Stimulated activated CD8-positive, alpha-beta memory T cell treated with anti-CD3 and anti-CD28 coated beads, Interleukin-15, amount 100 ng/mL, for 48 hours (primary cell): Measurements from ENCODE around the gene ATP9A.
"Not testable (repeated sequence)": the region's sequence is repeated elsewhere in the genome, so short reads cannot be mapped to it uniquely, and the experiment has no call there.

Source experiments
- DNase-seq, 2 donors: peaks; one replicate each; pipeline ENCODE4 v3.0.0-alpha.2; 2020; ENCODE audit warnings: low read depth in 2 of 2

The ATP9A gene

DNA sequence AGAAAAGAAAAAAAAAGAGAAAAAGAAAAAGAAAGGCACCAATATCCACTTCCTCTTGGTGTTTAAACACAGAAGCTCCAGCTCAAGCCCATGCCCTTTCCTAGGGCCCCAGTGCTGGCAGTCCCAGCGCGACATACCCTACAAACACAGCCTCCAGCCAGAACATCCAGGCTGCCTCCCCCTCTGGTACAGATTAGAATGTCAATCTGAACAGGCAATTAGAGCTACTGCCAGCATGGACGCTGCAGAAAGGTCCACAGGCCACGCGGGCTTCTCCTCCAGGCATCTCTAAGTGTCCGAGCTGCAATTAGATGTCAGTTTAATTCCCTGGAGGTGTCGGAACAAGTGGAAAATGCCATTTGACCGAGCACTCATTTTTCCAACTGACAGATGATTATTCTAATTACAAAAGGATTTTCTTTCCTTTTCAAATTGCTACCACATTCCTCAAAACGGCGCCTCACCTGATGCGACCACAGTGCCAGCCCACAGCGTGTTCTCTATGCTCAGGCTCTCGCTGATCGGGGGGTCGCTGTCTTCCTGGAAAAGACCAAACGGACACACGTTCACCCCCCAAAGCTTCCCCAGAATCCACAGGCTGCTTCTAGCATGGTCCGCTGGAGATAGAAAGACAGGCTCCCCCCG lies 79.5 kb downstream of the ATP9A start:
- no peak for DNase-seq

DNA sequence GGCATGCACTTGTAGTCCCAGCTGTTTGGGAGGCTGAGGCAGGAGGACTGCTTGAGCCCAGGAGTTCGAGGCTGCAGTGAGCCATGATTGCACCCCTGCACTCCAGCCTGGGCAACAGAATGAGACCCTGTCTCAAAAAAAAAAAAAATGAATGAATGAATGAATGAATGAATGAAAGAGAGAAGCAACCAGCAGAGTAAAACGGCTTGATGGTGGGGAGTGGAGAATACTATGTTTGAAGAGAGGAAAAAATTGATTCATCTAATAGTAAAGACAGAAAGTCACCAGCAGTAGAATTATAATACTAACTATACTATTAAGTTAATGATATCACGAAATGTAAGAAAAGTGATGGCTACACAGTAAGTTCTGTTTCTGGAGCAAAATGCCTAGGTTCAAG lies 80.6 kb downstream of the ATP9A start:
- no peak for DNase-seq

DNA sequence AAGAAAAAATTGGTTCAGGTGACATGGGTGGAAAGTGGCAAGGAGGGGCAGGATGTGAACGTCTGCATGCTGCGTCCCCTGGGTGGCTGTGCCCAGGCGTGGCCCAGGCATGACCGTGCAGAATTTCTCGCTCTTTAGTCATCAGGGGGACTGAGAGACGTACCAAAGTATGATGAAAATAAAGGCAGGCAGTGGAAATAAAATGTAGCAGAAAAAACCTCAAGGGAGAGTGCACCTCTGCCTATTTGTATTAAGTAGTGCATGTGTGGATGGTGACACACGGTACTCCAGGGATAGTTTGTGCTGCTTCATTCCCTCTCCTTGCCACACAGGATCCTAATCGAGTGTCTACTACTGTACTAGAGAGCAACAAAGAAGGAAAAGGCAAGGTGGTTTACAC lies 81.1 kb downstream of the ATP9A start:
- no peak for DNase-seq

DNA sequence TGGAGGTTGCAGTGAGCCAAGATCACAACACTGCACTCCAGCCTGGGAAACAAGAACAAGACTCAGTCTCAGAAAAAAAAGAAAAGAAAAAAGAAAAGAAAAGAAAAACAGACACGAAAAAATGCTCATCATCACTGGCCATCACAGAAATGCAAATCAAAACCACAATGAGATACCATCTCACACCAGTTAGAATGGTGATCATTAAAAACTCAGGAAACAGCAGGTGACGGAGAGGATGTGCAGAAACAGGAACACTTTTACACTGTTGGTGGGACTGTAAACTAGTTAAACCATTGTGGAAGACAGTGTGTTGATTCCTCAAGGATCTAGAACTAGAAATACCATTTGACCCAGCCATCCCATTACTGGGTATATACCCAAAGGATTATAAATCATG lies 82.7 kb downstream of the ATP9A start:
- DNase-seq = not testable (repeated sequence)

DNA sequence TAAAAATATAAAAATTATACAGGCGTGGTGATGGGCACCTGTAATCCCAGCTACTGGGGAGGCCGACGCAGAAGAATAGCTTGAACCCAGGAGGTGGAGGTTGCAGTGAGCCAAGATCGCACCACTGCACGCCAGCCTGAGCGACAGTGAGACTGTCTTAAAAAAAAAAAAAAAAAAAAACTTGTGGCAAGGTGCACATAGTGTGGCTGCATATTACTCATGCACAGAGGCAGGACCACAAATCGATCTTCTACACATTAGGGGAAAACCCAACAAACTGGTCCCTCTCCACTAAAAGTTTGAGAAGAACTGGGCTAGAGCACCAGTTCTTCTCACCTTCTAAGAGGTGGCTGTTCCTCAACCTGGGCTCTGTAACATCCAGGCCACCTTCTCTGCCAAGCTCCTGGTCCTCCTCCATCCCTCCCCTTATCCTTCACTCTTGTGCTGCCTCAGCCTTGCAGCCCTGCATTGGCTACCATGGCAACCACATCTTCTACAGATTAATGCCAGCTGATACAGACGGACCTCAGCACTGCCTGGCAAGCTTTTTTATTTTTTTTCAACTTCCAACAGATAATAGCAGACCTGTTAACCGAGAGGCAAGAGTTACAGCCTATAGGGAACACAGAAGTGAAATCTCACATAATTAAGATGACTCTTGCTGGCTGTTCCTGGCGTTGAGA lies 88.0 kb downstream of the ATP9A start:
- no peak for DNase-seq

DNA sequence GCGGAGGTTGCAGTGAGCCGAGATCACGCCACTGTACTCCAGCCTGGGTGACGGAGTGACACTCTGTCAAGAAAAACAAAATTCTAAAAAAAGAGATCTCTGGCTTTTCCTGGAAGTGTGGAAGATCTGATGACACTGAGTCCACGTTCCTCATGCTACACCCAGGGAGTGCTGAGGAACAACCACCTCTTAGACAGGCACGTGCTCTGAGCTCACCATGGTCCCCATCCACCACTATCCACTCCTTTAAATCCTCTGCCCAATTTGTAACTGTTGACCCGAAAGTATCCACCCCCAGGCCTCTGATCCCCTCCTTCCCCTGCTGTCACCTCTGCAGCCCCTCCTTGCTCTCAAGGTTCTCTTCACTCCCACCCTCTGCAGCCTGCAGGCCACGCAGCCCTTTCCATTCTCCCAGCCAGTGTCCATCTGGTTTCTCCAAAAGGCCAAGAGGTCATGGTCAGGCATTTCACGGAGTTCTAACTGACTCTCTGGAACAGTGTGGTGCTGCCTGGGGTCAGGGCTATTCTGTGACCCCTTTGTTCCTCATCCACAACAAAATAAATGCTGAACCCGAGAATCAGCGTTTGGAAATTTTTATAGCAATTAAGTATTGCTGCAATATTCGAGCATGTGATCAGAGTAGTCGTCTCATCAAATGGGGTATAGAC lies 88.8 kb downstream of the ATP9A start:
- no peak for DNase-seq

DNA sequence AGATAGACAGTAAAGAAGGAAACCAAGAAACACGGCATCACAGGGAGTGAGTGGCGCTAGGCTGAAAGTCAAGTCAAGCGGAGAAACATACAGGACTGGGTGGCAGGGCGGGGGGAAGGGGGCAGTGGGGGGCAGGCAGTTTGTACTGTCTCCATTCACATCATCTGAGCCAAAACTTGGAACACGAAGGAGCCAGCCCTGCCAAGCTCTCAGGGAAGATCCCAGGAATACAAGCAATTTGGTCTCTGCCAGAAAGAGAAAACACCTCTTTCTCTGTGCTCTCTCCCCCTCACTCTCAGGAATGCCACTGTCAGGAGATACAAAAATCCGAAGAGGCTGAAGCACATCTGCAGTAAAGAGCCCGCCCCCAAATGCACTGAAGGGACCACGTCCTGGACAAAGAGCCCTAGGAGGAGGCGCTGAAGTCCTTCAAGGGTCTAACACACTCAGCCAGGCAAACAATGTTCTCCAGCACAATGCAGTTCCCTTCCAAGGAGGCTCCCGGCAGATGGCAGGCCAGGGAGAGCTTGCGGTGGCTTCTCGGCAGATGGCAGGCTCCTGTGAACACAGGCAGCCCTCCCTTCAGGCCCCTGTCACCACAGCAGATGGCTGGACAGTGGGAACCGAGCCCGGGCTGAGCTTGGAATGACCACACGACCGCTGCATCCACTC lies 90.0 kb downstream of the ATP9A start:
- DNase-seq = no peak

DNA sequence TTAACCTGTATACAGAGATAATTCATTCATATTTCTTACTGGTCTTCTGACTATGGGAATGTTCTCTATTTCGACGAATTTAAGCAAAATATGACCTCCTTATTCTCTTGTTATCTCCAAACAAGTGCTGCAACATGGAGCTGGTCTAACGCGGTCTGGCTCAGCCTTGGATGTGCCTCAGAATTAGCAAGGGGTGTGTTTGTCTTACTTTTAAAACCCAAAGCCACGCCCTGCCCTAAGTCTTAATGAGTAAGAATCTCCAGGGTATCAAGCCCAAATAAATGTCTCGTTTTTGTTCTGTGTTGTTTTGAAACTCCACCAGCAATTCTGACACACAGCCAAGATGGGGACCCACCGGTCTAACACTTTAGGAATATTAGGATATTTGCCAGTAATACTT lies 99.2 kb downstream of the ATP9A start:
- no peak for DNase-seq

DNA sequence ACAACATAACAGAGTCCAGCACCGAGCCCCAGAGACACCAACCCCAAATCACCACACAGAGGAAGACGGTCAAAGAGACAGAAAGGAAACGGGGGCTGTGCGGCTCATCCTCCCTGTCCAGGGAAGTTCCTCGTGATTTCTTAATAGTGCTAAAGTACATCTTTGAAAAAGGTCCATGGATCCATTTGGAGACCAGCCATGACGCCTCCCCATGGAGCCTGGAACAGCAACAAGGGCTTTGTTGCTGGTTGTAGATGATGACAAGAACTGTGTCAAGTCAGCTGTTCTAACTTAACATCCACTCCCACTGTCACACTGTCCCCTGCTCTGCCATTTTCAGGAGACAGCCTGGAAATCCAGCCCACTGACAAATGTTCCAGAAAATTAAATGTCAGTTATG lies 99.7 kb downstream of the ATP9A start:
- DNase-seq = no peak

DNA sequence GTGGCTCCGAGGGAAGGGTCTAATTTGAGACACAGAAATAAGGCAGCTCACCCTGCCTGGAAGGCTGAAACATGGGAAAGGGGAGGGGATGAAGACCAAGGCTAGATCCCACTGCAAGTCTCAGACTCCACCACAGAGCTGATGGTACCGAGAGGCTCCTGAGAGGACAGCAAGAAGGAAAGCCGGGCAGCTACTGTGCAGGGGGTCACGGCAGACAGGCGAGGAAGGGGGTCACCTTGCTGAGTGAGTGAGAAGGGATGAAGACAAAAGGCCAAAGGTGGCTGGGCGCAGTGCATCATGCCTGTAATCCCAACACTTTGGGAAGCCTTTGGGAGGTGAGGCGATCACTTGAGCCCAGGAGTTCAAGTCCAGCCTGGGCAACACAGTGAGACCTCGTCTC lies 100.7 kb downstream of the ATP9A start:
- no peak for DNase-seq

DNA sequence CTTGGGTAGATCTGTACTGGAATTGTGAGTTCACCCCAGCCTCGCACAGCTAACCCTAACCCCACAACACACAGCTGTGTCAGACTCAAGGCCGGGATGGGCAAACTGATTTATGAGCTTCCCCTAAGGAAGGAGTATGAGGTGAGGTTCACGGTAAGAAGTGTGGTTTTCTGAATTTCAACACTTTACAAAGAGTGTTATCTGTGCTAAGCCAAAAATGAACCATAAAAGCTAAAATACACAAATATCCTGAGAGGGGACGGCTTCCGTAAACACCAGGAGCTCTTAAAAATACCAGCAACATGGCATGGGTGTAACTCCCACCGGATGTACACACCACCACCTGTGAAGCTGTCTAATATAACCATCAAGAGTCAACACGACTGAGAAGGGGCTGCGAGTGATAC lies 101.2 kb downstream of the ATP9A start:
- no peak for DNase-seq

DNA sequence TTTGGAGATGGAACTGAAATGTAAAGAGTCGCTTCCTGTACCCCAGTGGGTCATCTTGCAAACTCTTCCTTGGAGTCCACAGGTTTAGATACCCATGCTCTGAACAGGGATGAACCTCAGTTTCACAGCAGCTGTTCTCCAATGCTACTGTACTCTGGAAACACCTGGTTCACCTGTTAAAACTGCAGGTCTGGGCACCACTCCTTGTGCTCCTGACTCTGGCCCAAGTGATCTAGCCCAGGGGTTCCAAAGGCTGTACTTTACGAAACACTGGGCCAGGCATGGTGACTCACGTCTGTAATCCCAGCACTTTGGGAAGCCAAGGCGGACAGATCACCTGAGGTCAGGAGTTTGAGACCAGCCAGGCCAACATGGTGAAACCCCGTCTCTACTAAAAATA lies 102.1 kb downstream of the ATP9A start:
- DNase-seq = no peak

DNA sequence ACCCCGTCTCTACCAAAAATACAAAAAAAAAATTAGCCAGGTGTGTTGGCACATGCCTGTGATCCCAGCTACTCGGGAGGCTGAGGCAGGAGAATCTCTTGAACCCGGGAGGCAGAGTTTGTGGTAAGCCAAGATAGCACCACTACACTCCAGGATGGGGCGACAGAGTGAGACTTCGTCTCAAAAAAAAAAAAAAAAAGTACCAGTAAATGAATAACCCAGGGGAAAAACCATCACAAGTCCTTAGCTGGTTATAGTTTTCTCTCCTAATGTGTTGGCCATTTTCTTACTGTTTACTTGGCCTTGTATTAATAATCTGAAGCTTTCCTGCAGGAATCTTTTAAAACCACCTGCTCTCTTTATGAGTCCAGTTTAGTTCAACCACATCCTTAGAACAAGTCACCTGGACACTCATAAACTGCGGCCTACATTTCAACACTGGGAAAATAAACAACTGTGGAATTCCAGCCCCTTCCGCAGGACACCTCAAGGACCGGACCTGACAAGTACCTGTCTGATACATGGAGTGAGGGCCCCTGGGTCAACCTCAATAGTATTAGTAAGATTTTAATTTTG lies 102.6 kb downstream of the ATP9A start:
- no peak for DNase-seq

DNA sequence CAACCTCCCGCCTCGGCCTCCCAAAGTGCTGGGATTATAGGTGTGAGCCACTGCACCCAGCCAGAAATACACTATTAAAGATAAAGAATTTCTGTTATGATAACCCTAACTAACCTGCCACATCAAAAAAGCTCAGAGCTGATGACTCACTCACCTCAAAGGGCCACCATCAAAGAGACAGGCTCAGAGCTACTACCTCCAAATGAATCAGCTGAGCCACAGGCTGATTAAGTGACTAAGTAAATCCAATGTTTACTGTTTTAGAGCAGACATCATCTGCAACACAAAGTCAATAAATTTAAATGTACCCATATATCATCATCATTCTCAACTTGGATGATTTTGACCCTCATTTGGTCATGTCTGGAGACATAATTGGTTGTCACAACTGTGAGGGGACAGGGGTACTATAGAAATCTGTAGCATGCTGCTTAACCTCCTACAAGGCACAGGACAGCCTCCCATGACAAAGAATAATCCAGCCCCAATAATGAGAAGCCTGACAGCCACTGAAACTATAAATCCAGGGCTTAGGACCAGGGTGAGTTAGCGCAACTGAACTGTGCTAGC lies 106.5 kb downstream of the ATP9A start:
- DNase-seq = peak; percentile 40 to 56

DNA sequence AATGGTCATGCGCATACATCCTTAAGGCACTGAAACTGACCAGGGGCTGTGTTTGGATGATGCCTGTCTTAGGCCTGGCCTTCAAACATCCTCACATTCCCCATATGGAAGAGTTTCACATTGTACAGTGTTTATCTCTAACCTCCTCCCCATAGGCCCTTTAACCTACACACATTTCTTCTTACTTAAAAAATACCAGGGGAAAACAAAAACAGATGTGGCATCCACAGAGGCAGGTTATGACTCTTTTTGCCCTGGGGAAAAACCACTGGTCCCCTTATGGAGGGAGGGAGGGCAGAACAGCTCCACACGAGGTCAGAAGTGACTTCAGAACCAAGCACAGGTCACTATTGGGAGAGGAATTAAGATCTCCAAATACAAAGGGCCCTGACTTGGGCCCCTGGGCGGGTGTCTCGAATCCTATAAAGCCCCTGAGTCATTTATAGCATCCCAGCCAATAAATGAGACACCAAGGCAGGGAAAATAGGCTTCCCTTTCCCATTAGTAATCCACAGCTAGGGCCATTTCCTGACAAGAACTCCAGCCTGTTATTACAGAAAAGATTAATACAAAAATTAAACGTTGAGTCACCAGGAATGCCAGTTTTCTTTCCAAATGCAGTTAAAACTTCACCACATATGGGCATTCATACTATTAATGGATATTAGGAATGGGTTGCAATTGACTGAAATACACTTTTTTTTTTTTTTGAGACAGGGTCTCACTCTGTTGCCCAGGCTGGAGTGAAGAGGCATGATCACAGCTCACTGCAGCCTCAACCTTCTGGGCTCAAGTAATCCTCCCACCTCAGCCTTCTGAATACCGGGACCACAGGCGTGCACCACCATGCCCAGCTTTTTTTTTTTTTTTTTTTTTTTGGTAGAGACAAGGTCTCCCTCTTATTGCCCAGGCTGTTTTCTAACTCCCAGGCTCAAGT lies 107.2 kb downstream of the ATP9A start:
- no peak for DNase-seq

DNA sequence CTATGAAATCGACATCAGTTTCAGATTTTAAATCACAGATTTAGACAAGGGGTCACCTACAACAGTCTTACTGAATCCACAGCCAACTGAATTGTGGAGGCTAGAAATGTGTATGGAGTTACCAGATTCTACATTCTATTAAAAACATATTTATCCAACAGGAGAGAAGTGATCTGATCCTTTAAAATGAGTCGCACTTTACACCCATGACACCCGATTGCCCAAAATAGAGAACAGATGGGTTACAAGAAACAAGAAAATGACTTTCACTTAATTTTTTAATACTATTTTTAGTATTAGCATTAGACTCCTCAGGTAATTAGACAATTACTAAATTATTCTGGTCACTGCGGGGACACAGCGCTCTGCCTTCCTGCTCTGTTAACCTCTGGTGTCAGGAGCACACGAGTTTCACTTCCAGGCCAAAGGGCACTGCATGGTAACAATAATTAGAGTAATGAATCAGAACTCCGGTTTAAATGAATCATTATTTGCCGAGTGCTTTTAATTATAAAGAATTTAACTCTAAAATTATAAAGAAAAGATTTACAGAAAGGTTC lies 108.6 kb downstream of the ATP9A start:
- DNase-seq = no peak

DNA sequence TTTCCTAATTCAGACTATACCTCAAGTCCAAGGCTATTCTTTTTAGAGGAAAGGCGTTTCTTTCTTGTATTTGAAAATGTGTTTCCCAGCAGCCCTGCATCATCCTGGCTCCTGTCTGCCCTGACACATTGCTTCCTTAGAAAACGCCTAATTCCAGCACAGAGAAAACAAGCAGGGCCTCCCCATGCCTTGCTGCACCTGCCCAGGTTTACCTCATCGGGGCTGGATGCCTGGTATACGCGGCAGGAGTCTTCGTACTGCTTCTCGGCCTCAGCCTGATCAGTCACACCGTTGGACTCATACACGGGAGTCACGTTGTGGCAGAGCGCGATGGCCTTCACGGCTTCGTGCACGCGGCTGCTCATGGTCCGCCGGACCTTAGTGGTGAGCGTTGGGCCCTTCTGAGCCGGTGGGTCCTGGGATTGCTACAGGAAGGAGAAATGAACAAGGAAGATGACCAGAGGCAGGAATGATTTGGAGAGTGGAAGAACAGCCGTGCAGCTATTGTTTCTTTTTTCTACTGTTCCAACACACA lies 111.4 kb downstream of the ATP9A start:
- DNase-seq = no peak

DNA sequence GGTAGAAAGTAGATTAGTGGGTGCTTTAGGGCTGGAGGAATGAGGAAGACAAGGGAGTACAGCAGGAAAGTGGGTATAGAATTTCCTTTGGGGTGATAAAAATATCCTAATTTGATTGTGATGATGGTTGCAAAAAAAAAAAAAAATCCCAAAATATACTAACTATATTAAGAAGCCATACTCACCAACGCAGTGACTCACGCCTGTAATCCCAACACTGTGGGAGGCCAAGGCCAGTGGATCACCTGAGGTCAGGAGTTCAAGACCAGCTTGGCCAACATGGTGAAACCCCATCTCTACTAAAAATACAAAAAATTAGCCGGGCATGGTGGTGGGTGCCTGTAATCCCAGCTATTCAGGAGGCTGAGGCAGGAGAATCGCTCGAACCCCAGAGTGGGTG lies 112.1 kb downstream of the ATP9A start:
- DNase-seq = not testable (repeated sequence)

DNA sequence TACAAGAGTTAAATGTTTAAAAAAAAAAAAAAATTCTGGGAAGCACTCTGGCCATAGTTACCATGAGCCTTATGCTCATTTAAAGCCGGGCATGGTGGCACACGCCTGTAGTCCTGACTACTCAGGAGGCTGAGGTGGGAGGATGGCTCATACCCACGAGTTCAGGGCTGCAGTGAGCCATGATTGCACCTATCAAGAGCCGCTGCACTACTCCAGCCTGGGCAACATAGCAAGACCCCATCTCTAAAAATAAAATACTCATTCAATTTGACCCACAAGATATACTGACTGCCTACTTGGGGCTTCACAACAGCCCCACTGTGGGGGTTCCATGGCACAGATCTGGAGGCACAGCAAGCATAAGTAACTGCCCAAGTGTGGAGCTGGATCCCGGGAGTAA lies 113.7 kb downstream of the ATP9A start:
- DNase-seq = no peak

DNA sequence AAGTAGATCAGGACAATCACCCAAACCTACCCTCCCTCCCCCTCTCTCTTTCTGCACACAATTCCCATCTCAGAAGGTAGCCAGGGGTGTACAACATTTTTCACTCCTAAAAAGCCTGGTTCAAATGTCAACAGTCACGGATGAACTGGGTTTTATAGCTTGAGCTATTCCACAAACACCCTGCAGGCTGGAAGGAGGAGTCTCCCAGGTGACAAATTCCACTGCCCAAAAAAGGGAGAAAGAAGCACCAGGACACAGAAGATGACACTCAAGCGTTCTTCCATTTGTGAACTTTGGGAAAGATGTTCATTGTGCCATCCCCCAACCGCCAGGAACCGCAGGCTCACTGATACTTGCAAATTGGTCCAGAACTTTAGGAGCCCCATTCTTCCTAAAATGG lies 114.1 kb downstream of the ATP9A start:
- no peak for DNase-seq
